Thyroid gland (tissue), 4 donors: ENCODE data around the gene SLC12A8.

Source experiments
- POLR2A ChIP-seq, 2 donors: fragments of 450-650 bp; IDR thresholded peaks; one replicate each; pipeline ENCODE4 v1.6.1; 2017; ENCODE audit warnings: antibody characterized with exemption in 2 of 2, mild to moderate bottlenecking in 2 of 2, moderate library complexity in 1 of 2
- TF ChIP-seq, protein P1 (sequence below), 6 experiments: fragments of 200-600 bp in 3 of 6; fragments of 450-650 bp in 3 of 6; sonication (generic) in 3 of 6; IDR thresholded peaks; one replicate each; pipeline ENCODE4 v1.5.1; 2016 to 2019; ENCODE audit warnings: antibody characterized with exemption in 6 of 6, mild to moderate bottlenecking in 2 of 6, inconsistent platforms in 1 of 6, moderate library complexity in 1 of 6

DNA sequence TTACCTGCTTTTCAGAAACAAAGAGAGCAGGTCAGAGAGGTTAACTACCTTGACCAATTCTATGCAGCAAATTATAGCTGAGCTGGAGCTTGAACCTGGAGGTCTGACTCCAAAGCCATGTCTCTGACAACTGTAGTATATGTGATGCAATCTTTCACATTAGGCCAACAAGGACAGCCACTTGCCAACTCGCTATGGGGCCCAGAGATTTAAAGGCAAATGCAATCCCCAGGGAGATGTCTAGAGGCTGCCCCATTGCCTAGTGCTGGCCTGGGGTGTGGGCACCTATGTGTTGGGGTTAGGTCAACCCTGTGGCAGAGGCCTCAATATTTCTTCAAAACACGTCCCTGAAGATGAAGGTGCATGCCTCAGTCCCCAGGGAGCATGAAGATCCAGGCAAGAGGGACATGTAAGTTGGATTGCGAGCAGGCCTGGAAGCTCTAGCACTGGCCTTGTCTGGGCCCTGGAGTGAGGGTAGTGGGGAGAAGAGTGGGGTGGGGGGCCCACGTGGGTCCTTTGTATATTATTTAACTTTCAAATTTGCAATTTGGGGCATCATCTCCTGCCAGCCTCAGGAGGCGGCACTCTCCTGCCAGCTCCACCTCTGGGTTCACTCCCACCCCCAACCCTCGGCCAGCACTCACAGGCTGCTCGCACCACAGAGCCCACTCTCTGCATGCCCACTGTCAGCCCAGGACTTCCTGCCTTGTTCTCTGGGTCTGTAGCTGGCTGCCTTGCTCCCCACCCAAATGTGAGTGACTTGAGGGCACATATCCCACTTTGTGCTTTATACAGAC lies 64.3 kb downstream of the SLC12A8 start:
- TF ChIP-seq, protein P1, sequence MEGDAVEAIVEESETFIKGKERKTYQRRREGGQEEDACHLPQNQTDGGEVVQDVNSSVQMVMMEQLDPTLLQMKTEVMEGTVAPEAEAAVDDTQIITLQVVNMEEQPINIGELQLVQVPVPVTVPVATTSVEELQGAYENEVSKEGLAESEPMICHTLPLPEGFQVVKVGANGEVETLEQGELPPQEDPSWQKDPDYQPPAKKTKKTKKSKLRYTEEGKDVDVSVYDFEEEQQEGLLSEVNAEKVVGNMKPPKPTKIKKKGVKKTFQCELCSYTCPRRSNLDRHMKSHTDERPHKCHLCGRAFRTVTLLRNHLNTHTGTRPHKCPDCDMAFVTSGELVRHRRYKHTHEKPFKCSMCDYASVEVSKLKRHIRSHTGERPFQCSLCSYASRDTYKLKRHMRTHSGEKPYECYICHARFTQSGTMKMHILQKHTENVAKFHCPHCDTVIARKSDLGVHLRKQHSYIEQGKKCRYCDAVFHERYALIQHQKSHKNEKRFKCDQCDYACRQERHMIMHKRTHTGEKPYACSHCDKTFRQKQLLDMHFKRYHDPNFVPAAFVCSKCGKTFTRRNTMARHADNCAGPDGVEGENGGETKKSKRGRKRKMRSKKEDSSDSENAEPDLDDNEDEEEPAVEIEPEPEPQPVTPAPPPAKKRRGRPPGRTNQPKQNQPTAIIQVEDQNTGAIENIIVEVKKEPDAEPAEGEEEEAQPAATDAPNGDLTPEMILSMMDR (IDR thresholded peaks at IDR 0.05), result no peak
- no peak for TF ChIP-seq POLR2A (IDR thresholded peaks at IDR 0.05)
